ENCODE data around the gene RPL5. TPM values are rescaled to one million over a fixed set of nuclear protein-coding genes. Genes with fewer than 3 reads are reported as not detected.

The RPL5 gene
- total RNA-seq, 1 experiment from 2014 or later, result 1,430 TPM

DNA sequence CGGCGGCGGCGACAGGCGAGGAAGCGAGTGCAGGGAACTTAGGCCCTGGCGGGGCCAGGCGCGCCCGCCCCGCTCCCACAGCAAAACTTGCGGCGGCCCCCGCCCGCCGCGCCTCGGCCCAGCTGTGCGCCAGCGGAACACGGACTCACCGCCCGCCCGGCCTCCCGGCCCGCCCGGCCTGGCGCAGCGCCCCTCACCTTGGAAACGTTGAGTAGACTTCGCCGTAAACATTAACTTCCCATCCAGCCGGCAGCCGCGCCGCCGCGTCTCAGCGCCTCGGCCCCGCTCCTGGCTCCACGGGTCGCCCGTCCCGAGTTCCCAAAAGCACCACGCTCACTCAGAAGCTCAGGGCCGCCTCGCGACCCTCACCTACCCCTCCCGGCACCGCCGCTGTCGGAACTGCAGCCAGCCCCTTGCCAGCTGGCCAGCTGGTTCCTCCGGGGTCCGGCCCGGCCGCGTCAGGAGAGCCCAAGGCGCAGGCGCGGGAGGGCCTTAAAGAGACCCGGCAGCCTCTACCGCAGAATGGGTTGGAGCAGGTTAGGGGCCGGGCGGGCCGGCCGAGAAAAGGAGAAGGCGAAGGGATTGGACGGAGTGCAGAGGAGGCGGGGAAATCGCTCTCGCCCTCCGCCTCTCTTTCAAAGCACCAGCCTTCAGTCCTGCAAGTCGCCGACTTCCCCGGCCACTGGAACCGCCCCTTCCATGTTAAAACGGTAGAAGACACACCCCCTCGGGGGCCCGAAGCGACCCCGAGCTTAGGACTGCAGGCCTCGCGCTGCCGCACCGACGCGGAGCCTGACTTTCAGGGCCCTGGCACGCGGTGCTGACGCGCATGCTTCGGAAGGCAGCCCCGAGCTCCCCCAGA lies 47.0 kb upstream of the RPL5 start, which contains the start of gene EVI5 (continued):
- TF ChIP-seq FOXP4 (CRISPR knock-in tag; IDR thresholded peaks at IDR 0.05), result peak; percentile 100
- peak; percentile 97 for TF ChIP-seq SMAD4 (CRISPR knock-in tag; IDR thresholded peaks at IDR 0.05)
- TF ChIP-seq, protein P1, sequence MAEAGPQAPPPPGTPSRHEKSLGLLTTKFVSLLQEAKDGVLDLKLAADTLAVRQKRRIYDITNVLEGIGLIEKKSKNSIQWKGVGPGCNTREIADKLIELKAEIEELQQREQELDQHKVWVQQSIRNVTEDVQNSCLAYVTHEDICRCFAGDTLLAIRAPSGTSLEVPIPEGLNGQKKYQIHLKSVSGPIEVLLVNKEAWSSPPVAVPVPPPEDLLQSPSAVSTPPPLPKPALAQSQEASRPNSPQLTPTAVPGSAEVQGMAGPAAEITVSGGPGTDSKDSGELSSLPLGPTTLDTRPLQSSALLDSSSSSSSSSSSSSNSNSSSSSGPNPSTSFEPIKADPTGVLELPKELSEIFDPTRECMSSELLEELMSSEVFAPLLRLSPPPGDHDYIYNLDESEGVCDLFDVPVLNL (CRISPR knock-in tag; IDR thresholded peaks at IDR 0.05; ENCODE audit: borderline replicate concordance, low read depth), result peak; percentile 88
- TF ChIP-seq HMGA2 (CRISPR knock-in tag; IDR thresholded peaks at IDR 0.05), result no peak
- peak; percentile 96 for TF ChIP-seq ZBTB21 (CRISPR knock-in tag; IDR thresholded peaks at IDR 0.05; ENCODE audit: borderline replicate concordance)

DNA sequence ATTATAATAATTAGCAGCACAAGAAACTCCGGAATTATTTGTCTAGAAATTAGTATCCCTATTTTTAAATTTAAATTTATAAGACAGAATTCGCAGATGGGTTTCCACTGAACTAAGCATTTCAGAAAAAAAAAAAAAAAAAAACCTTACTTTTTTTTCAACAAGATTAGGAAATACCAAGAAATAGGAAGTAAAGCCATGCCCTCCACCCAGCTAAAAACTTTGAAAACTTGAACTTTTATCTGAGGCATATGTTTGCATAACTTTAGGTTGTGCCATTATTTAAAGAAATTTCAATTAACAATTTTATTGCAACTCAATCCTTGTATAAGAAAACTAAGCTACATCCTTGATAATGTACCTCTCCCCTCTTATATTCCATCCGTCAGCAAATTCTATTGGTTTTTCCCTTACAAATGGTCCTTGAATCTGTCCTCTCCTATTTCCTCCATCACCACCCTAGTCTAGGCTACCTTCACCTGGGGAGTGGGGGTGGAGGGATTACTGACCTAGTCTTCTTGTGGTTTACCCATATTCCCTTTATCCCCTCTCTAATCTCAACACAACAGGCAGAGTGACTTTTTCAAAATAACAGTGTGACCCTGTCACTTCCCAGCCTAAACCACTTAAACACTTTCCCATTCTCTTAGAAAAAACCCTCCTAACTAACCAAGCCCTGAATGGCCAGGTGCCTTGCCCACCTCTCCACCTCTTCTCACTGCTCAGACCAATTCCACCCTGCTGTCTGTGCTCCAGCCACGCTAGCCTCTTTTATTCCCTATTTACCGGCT lies 45.5 kb upstream of the RPL5 start:
- TF ChIP-seq ZNF416 (CRISPR knock-in tag; IDR thresholded peaks at IDR 0.05) (no peak), SMAD3 (CRISPR knock-in tag; IDR thresholded peaks at IDR 0.05; ENCODE audit: borderline replicate concordance) (no peak), TP53 (CRISPR knock-in tag; IDR thresholded peaks at IDR 0.05) (no peak), ZNF671 (CRISPR knock-in tag; IDR thresholded peaks at IDR 0.05) (no peak)
- POLR2A ChIA-PET, result interaction anchor here (1.0 kb wide), 1 partner anchor 45 kb away, joined by 3 read pairs; the partner anchor contains the start of gene RPL5
- Mint-ChIP-seq H3K4me3 (no peak overlapping the region), H3K4me1 (peaks cover 19% of the 10 kb centered on the region), H3K27ac (no peak overlapping the region), H3K36me3 (no peaks in the 10 kb centered on the region), H3K9me3 (peaks cover 9% of the 10 kb centered on the region; the same call in 1 of the 2 replicates), H3K27me3 (ENCODE audit: low read depth) (peaks cover 24% of the 10 kb centered on the region)
- CTCF ChIA-PET, result interaction anchor here (2.2 kb wide), 1 partner anchor 45 kb away, joined by 11 read pairs; the partner anchor contains the start of gene RPL5
- ATAC-seq (no peak), DNase-seq (ENCODE audit: low spot score) (no peak)

DNA sequence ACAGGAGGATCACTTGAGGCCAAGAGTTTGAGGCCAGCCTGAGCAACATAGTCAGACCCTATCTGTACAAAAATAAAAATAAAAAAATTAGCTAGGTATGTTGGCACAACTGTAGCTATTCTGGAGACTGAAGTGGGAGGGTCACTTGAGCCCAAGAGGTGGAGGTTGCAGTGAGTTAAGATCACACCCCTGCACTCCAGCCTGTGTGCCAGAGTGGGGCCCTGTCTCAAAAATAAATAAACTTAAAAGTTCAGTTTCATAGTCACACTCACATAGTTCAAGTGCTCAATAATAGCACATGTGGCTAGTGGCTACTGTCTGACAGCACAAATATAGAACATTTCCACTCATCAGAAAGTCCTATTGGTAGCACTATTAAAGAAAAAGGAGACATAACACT lies 41.8 kb upstream of the RPL5 start:
- ATAC-seq (no peak), DNase-seq (ENCODE audit: low spot score) (no peak)
- Mint-ChIP-seq H3K4me3 (no peak overlapping the region), H3K27me3 (ENCODE audit: low read depth) (peaks cover 24% of the 10 kb centered on the region), H3K9me3 (peaks cover 13% of the 10 kb centered on the region), H3K27ac (no peak overlapping the region), H3K36me3 (no peaks in the 10 kb centered on the region), H3K4me1 (peaks cover 30% of the 10 kb centered on the region)
- POLR2A ChIA-PET, result interaction anchor here (0.7 kb wide), 1 partner anchor 73 kb away, joined by 3 read pairs; no protein-coding TSS in a partner anchor
- CTCF ChIA-PET, result interaction anchor here (1.0 to 2.5 kb wide), 2 partner anchors 28 to 41 kb away, joined by 3 to 8 read pairs; no protein-coding TSS in a partner anchor
- no peak for TF ChIP-seq ERG (CRISPR knock-in tag; IDR thresholded peaks at IDR 0.05)
- TF ChIP-seq ZNF671 (CRISPR knock-in tag; IDR thresholded peaks at IDR 0.05), result no peak
- TF ChIP-seq, protein P2, sequence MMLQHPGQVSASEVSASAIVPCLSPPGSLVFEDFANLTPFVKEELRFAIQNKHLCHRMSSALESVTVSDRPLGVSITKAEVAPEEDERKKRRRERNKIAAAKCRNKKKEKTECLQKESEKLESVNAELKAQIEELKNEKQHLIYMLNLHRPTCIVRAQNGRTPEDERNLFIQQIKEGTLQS (CRISPR knock-in tag; conservative IDR thresholded peaks at IDR 0.05), result no peak
- no peak for TF ChIP-seq GABPB1 (CRISPR knock-in tag; IDR thresholded peaks at IDR 0.05)
- TF ChIP-seq PREB (CRISPR knock-in tag; IDR thresholded peaks at IDR 0.05; ENCODE audit: borderline replicate concordance), result no peak
- TF ChIP-seq CTCF (IDR thresholded peaks at IDR 0.05), result no peak
- TF ChIP-seq, protein P3, sequence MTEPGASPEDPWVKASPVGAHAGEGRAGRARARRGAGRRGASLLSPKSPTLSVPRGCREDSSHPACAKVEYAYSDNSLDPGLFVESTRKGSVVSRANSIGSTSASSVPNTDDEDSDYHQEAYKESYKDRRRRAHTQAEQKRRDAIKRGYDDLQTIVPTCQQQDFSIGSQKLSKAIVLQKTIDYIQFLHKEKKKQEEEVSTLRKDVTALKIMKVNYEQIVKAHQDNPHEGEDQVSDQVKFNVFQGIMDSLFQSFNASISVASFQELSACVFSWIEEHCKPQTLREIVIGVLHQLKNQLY (CRISPR knock-in tag; IDR thresholded peaks at IDR 0.05), result no peak
- TF ChIP-seq RORB (CRISPR knock-in tag; IDR thresholded peaks at IDR 0.05), result no peak
- no peak for TF ChIP-seq NFATC4 (CRISPR knock-in tag; IDR thresholded peaks at IDR 0.05)
- TF ChIP-seq NR1H2 (CRISPR knock-in tag; IDR thresholded peaks at IDR 0.05), result no peak
- no peak for TF ChIP-seq E2F1 (CRISPR knock-in tag; IDR thresholded peaks at IDR 0.05)
- TF ChIP-seq ZNF121 (CRISPR knock-in tag; IDR thresholded peaks at IDR 0.05), result no peak
- no peak for TF ChIP-seq TCF7 (CRISPR knock-in tag; IDR thresholded peaks at IDR 0.05; ENCODE audit: low read depth)

Measured in WTC11 (cell line).